GM23338 (cell line): ENCODE results near the gene CBX5. TPM values are rescaled to one million over a fixed set of nuclear protein-coding genes. Genes with fewer than 3 reads are reported as not detected.

ENCODE experiments used
- ATAC-seq: fragments of 200-7000 bp; cut with Tn5 transposase; 3 replicates; pipeline ENCODE4 v1.9.1; 2020
- DNase-seq: peaks from one replicate; pipeline ENCODE4 v3.0.0-alpha.2; 2015; ENCODE audit warnings: low spot score
- H2AFZ ChIP-seq: fragments of 200-600 bp; sonication (generic); 2 replicates; pipeline ENCODE4 v1.8.0; 2016; ENCODE audit warnings: antibody characterized with exemption, mild to moderate bottlenecking, moderate library complexity
- H3F3A ChIP-seq: fragments of 200-600 bp; sonication (generic); replicated peaks from 2 replicates; pipeline ENCODE4 v1.8.0; 2017; ENCODE audit warnings: antibody characterized with exemption, mixed run types, low read depth
- H3K27ac ChIP-seq: fragments of 200-600 bp; sonication (generic); 2 replicates; pipeline ENCODE4 v1.6.1; 2016; ENCODE audit warnings: low read depth
- H3K27me3 ChIP-seq: fragments of 200-600 bp; sonication (generic); 2 replicates; pipeline ENCODE4 v1.8.0; 2016; ENCODE audit warnings: mild to moderate bottlenecking, mixed run types, moderate library complexity; ENCODE audit not compliant: insufficient read depth
- H3K36me3 ChIP-seq: fragments of 200-600 bp; sonication (generic); 2 replicates; pipeline ENCODE4 v1.8.0; 2016; ENCODE audit warnings: mild to moderate bottlenecking; ENCODE audit not compliant: insufficient read depth
- H3K4me1 ChIP-seq: fragments of 200-600 bp; sonication (generic); 2 replicates; pipeline ENCODE4 v1.8.0; 2016; ENCODE audit warnings: mild to moderate bottlenecking, moderate library complexity; ENCODE audit not compliant: insufficient read depth
- H3K4me2 ChIP-seq: fragments of 200-600 bp; sonication (generic); 2 replicates; pipeline ENCODE4 v1.7.1; 2017; ENCODE audit warnings: mixed run types
- H3K4me3 ChIP-seq: fragments of 200-600 bp; sonication (generic); 2 replicates; pipeline ENCODE4 v1.6.1; 2016; ENCODE audit warnings: mixed run types
- H3K79me2 ChIP-seq: fragments of 200-600 bp; sonication (generic); replicated peaks from 2 replicates; pipeline ENCODE4 v1.8.0; 2017; ENCODE audit warnings: mild to moderate bottlenecking; ENCODE audit not compliant: insufficient read depth
- H3K9me2 ChIP-seq: fragments of 200-600 bp; sonication (generic); 2 replicates; pipeline ENCODE4 v1.8.0; 2017; ENCODE audit not compliant: insufficient read depth
- H4K20me1 ChIP-seq: fragments of 200-600 bp; sonication (generic); replicated peaks from 2 replicates; pipeline ENCODE4 v1.8.0; 2017; ENCODE audit warnings: mild to moderate bottlenecking; ENCODE audit not compliant: insufficient read depth
- H3K27ac Mint-ChIP-seq: 2 replicates; pipeline ENCODE4 v1.8.0; 2020; ENCODE audit warnings: inconsistent platforms, mild to moderate bottlenecking, moderate library complexity, mixed read lengths
- H3K27me3 Mint-ChIP-seq: 3 replicates; pipeline ENCODE4 v1.8.0; 2022; ENCODE audit warnings: low read depth, mild to moderate bottlenecking, moderate library complexity, mixed read lengths, inconsistent platforms; ENCODE audit not compliant: insufficient read depth, poor library complexity
- H3K36me3 Mint-ChIP-seq: 3 replicates; pipeline ENCODE4 v1.8.0; 2021; ENCODE audit warnings: low read depth, mild to moderate bottlenecking, inconsistent platforms, moderate library complexity, mixed read lengths
- H3K4me1 Mint-ChIP-seq: 3 replicates; pipeline ENCODE4 v1.8.0; 2020; ENCODE audit warnings: mild to moderate bottlenecking, inconsistent platforms, mixed read lengths
- H3K4me3 Mint-ChIP-seq: 3 replicates; pipeline ENCODE4 v1.8.0; 2021; ENCODE audit warnings: moderate library complexity, mild to moderate bottlenecking, inconsistent platforms, mixed read lengths
- H3K9me3 Mint-ChIP-seq: 3 replicates; pipeline ENCODE4 v1.8.0; 2020; ENCODE audit warnings: moderate library complexity, mild to moderate bottlenecking, inconsistent platforms, mixed read lengths
- CREB1 ChIP-seq: fragments of 250-450 bp; sonication (Bioruptor Pico); IDR thresholded peaks from 2 replicates; pipeline ENCODE4 v1.5.0; 2020; ENCODE audit warnings: low read depth, mild to moderate bottlenecking, moderate library complexity
- EZH2phosphoT487 ChIP-seq: fragments of 200-600 bp; sonication (generic); IDR thresholded peaks from one replicate; pipeline ENCODE4 v1.8.1; 2018; ENCODE audit warnings: antibody characterized with exemption; ENCODE audit not compliant: unreplicated experiment
- JUNB ChIP-seq: IDR thresholded peaks from one replicate; pipeline ENCODE4 v1.6.1; 2016; ENCODE audit warnings: antibody characterized with exemption; ENCODE audit not compliant: unreplicated experiment
- NANOG ChIP-seq: IDR thresholded peaks from 2 replicates; pipeline ENCODE4 v1.6.1; 2016; ENCODE audit warnings: antibody characterized with exemption, borderline replicate concordance
- POLR2AphosphoS5 ChIP-seq: IDR thresholded peaks from 2 replicates; pipeline ENCODE4 v1.6.1; 2016; ENCODE audit warnings: antibody characterized with exemption, low read depth
- STAT1 ChIP-seq: IDR thresholded peaks from one replicate; pipeline ENCODE4 v1.6.1; 2016; ENCODE audit warnings: antibody characterized with exemption; ENCODE audit not compliant: unreplicated experiment
- ZNF114 ChIP-seq: fragments of 250-450 bp; sonication (Bioruptor Pico); IDR thresholded peaks from 2 replicates; pipeline ENCODE4 v1.5.0; 2020; ENCODE audit warnings: mild to moderate bottlenecking, moderate library complexity
- ZNF331 ChIP-seq: fragments of 250-450 bp; sonication (Bioruptor Pico); IDR thresholded peaks from 2 replicates; pipeline ENCODE4 v1.5.0; 2020; ENCODE audit warnings: low read depth, mild to moderate bottlenecking, moderate library complexity
- polyA plus RNA-seq: library from polyadenylated mRNA; unstranded; fragments of >200 nt; fragmentation: Nextera tagmentation; extraction: Ambion mirVana; gene quantifications from 2 replicates; pipeline ENCODE4 v1.2.1, GENCODE V29; 2016
- total RNA-seq: library from RNA; depleted of rRNA; stranded (reverse); fragments of >200 nt; shearing (Covaris generic); gene quantifications from 2 replicates; pipeline ENCODE4 v1.2.3, GENCODE V29; 2014
- TF ChIP-seq, protein P1 (sequence below): IDR thresholded peaks from 2 replicates; pipeline ENCODE4 v1.6.1; 2016; ENCODE audit warnings: antibody characterized with exemption
- TF ChIP-seq, protein P2 (sequence below), 2 experiments: fragments of 200-600 bp in 1 of 2; sonication (generic) in 1 of 2; conservative IDR thresholded peaks; 2 replicates each; pipeline versions ENCODE4 v1.5.1 to v1.6.1; 2016 to 2017; ENCODE audit warnings: antibody characterized with exemption in 2 of 2, low read depth in 2 of 2, mild to moderate bottlenecking in 2 of 2, moderate library complexity in 1 of 2
- TF ChIP-seq, protein P3 (sequence below): IDR thresholded peaks from one replicate; pipeline ENCODE4 v1.6.1; 2018; ENCODE audit warnings: antibody characterized with exemption; ENCODE audit not compliant: unreplicated experiment
- TF ChIP-seq, protein P4 (sequence below): fragments of 250-450 bp; sonication (Bioruptor Pico); IDR thresholded peaks from 2 replicates; pipeline ENCODE4 v1.5.0; 2020; ENCODE audit warnings: mild to moderate bottlenecking, moderate library complexity

Gene CBX5
- total and polyA plus RNA-seq, 2 experiments from 2014 or later: 152 to 212 TPM

DNA sequence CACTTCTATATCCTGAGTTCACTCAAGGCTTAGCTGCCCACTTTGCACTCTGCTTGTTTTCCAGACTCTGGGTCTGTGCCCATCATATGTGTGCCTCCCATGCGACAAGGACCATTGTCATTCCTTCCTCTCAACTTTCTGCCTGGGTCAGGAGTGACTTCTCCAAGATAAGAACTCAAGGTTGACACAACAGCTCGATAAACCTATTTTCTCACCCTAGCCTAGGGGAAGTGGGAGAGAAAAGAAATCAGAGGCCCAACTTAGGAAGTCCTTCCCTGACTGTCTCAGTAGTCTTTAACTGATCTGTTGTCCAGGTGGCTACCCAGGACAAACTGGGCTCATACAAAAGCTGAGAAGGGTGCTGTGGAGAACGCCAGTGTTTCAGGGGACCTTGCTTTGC, 92.8 kb downstream of the CBX5 start (continued):
- TF ChIP-seq, protein P1, sequence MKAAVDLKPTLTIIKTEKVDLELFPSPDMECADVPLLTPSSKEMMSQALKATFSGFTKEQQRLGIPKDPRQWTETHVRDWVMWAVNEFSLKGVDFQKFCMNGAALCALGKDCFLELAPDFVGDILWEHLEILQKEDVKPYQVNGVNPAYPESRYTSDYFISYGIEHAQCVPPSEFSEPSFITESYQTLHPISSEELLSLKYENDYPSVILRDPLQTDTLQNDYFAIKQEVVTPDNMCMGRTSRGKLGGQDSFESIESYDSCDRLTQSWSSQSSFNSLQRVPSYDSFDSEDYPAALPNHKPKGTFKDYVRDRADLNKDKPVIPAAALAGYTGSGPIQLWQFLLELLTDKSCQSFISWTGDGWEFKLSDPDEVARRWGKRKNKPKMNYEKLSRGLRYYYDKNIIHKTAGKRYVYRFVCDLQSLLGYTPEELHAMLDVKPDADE: no peak
- TF ChIP-seq STAT1 (no peak), POLR2AphosphoS5 (no peak)
- TF ChIP-seq, protein P2, sequence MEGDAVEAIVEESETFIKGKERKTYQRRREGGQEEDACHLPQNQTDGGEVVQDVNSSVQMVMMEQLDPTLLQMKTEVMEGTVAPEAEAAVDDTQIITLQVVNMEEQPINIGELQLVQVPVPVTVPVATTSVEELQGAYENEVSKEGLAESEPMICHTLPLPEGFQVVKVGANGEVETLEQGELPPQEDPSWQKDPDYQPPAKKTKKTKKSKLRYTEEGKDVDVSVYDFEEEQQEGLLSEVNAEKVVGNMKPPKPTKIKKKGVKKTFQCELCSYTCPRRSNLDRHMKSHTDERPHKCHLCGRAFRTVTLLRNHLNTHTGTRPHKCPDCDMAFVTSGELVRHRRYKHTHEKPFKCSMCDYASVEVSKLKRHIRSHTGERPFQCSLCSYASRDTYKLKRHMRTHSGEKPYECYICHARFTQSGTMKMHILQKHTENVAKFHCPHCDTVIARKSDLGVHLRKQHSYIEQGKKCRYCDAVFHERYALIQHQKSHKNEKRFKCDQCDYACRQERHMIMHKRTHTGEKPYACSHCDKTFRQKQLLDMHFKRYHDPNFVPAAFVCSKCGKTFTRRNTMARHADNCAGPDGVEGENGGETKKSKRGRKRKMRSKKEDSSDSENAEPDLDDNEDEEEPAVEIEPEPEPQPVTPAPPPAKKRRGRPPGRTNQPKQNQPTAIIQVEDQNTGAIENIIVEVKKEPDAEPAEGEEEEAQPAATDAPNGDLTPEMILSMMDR (conservative IDR thresholded peaks at IDR 0.05; ENCODE audit: low read depth in 2 of 2): no peak
- TF ChIP-seq, protein P3, sequence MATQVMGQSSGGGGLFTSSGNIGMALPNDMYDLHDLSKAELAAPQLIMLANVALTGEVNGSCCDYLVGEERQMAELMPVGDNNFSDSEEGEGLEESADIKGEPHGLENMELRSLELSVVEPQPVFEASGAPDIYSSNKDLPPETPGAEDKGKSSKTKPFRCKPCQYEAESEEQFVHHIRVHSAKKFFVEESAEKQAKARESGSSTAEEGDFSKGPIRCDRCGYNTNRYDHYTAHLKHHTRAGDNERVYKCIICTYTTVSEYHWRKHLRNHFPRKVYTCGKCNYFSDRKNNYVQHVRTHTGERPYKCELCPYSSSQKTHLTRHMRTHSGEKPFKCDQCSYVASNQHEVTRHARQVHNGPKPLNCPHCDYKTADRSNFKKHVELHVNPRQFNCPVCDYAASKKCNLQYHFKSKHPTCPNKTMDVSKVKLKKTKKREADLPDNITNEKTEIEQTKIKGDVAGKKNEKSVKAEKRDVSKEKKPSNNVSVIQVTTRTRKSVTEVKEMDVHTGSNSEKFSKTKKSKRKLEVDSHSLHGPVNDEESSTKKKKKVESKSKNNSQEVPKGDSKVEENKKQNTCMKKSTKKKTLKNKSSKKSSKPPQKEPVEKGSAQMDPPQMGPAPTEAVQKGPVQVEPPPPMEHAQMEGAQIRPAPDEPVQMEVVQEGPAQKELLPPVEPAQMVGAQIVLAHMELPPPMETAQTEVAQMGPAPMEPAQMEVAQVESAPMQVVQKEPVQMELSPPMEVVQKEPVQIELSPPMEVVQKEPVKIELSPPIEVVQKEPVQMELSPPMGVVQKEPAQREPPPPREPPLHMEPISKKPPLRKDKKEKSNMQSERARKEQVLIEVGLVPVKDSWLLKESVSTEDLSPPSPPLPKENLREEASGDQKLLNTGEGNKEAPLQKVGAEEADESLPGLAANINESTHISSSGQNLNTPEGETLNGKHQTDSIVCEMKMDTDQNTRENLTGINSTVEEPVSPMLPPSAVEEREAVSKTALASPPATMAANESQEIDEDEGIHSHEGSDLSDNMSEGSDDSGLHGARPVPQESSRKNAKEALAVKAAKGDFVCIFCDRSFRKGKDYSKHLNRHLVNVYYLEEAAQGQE: no peak

DNA sequence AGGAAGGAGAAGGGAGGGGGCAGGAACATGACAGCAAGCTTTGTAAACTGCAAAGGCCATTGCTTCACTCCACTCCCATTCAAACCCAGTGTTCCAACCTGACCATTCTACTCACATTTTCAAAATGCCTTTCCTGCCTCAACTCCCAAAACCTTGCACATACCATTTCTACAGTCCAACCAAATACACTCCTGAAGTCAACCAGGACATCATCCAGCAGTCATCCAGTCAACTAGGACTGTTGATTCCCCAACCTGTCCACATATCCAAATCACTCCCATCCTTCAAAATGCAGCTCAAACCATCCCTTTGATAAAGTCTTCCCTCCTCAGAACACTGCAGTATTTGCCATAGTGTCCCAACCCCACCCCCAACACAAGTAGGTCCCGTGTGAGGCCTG, 94.0 kb downstream of the CBX5 start:
- Mint-ChIP-seq H3K36me3 (peaks cover 6% of the 10 kb centered on the region; the same call in 1 of the 3 replicates), H3K4me1 (peaks cover 12% of the 10 kb centered on the region), H3K4me3 (no peak overlapping the region), H3K9me3 (no peaks in the 10 kb centered on the region; the same call in 2 of the 3 replicates), H3K27ac (no peak overlapping the region), H3K27me3 (peaks cover 14% of the 10 kb centered on the region)
- no peaks in the 10 kb centered on the region for H3K4me1 ChIP-seq
- no peaks in the 10 kb centered on the region for H3K79me2 ChIP-seq
- DNase-seq: no peak
- H3K27me3 ChIP-seq: peaks cover 15% of the 10 kb centered on the region
- no peaks in the 10 kb centered on the region for H3K36me3 ChIP-seq
- no peak overlapping the region for H3K4me2 ChIP-seq
- no peak overlapping the region for H2AFZ ChIP-seq
- H3K4me3 ChIP-seq: no peak overlapping the region
- no peaks in the 10 kb centered on the region for H3K9me2 ChIP-seq
- no peak for ATAC-seq
- peaks cover 3% of the 10 kb centered on the region; the same call in 1 of the 2 replicates for H4K20me1 ChIP-seq
- H3K27ac ChIP-seq: no peak overlapping the region
- no peaks in the 10 kb centered on the region for H3F3A ChIP-seq
- TF ChIP-seq ZNF331 (CRISPR knock-in tag): no peak
- no peak for TF ChIP-seq JUNB
- TF ChIP-seq STAT1: no peak
- TF ChIP-seq, protein P4, sequence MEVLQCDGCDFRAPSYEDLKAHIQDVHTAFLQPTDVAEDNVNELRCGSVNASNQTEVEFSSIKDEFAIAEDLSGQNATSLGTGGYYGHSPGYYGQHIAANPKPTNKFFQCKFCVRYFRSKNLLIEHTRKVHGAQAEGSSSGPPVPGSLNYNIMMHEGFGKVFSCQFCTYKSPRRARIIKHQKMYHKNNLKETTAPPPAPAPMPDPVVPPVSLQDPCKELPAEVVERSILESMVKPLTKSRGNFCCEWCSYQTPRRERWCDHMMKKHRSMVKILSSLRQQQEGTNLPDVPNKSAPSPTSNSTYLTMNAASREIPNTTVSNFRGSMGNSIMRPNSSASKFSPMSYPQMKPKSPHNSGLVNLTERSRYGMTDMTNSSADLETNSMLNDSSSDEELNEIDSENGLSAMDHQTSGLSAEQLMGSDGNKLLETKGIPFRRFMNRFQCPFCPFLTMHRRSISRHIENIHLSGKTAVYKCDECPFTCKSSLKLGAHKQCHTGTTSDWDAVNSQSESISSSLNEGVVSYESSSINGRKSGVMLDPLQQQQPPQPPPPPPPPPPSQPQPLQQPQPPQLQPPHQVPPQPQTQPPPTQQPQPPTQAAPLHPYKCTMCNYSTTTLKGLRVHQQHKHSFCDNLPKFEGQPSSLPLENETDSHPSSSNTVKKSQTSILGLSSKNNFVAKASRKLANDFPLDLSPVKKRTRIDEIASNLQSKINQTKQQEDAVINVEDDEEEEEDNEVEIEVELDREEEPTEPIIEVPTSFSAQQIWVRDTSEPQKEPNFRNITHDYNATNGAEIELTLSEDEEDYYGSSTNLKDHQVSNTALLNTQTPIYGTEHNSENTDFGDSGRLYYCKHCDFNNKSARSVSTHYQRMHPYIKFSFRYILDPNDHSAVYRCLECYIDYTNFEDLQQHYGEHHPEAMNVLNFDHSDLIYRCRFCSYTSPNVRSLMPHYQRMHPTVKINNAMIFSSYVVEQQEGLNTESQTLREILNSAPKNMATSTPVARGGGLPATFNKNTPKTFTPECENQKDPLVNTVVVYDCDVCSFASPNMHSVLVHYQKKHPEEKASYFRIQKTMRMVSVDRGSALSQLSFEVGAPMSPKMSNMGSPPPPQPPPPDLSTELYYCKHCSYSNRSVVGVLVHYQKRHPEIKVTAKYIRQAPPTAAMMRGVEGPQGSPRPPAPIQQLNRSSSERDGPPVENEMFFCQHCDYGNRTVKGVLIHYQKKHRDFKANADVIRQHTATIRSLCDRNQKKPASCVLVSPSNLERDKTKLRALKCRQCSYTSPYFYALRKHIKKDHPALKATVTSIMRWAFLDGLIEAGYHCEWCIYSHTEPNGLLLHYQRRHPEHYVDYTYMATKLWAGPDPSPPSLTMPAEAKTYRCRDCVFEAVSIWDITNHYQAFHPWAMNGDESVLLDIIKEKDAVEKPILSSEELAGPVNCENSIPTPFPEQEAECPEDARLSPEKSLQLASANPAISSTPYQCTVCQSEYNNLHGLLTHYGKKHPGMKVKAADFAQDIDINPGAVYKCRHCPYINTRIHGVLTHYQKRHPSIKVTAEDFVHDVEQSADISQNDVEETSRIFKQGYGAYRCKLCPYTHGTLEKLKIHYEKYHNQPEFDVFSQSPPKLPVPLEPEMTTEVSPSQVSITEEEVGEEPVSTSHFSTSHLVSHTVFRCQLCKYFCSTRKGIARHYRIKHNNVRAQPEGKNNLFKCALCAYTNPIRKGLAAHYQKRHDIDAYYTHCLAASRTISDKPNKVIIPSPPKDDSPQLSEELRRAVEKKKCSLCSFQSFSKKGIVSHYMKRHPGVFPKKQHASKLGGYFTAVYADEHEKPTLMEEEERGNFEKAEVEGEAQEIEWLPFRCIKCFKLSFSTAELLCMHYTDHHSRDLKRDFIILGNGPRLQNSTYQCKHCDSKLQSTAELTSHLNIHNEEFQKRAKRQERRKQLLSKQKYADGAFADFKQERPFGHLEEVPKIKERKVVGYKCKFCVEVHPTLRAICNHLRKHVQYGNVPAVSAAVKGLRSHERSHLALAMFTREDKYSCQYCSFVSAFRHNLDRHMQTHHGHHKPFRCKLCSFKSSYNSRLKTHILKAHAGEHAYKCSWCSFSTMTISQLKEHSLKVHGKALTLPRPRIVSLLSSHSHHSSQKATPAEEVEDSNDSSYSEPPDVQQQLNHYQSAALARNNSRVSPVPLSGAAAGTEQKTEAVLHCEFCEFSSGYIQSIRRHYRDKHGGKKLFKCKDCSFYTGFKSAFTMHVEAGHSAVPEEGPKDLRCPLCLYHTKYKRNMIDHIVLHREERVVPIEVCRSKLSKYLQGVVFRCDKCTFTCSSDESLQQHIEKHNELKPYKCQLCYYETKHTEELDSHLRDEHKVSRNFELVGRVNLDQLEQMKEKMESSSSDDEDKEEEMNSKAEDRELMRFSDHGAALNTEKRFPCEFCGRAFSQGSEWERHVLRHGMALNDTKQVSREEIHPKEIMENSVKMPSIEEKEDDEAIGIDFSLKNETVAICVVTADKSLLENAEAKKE (CRISPR knock-in tag): no peak
- no peak for TF ChIP-seq EZH2phosphoT487
- TF ChIP-seq POLR2AphosphoS5: no peak
- TF ChIP-seq CREB1 (CRISPR knock-in tag): no peak
- TF ChIP-seq ZNF114 (CRISPR knock-in tag): no peak
- TF ChIP-seq NANOG: no peak
